Neural cell (in vitro differentiated cells): Measurements from ENCODE around the gene KLC1. TPM values are rescaled to one million over a fixed set of nuclear protein-coding genes. Genes with fewer than 3 reads are reported as not detected.

ENCODE experiments used
- H2AFZ ChIP-seq: fragments of 200-600, 300-800 bp; sonication (generic), shearing (Covaris generic); 2 replicates; pipeline ENCODE4 v1.6.0; 2014; ENCODE audit warnings: low read depth, mild to moderate bottlenecking, antibody characterized with exemption, low read length, moderate library complexity
- H3F3A ChIP-seq: fragments of 200-600 bp; shearing (Covaris generic); 2 replicates; pipeline ENCODE4 v1.6.1; 2016; ENCODE audit warnings: mild to moderate bottlenecking, moderate library complexity, mixed read lengths, antibody characterized with exemption, low read length; ENCODE audit not compliant: insufficient read depth, poor library complexity, severe bottlenecking
- H3K27ac ChIP-seq: fragments of 200-600, 300-800 bp; sonication (generic), shearing (Covaris generic); 2 replicates; pipeline ENCODE4 v1.5.1; 2014; ENCODE audit warnings: mild to moderate bottlenecking, low read length, moderate library complexity
- H3K27me3 ChIP-seq: fragments of 300-800, 200-600 bp; sonication (generic), shearing (Covaris generic); 2 replicates; pipeline ENCODE4 v1.6.0; 2014; ENCODE audit warnings: mild to moderate bottlenecking, low read depth, low read length, moderate library complexity; ENCODE audit not compliant: insufficient read depth
- H3K36me3 ChIP-seq: fragments of 300-800, 200-600 bp; sonication (generic), shearing (Covaris generic); 2 replicates; pipeline ENCODE4 v1.5.1; 2014; ENCODE audit warnings: mild to moderate bottlenecking, antibody characterized with exemption, low read length, moderate library complexity; ENCODE audit not compliant: insufficient read depth
- H3K4me2 ChIP-seq: fragments of 300-800, 200-600 bp; sonication (generic), shearing (Covaris generic); 2 replicates; pipeline ENCODE4 v1.6.0; 2014; ENCODE audit warnings: mild to moderate bottlenecking, low read length
- H3K4me3 ChIP-seq: fragments of 300-800, 200-600 bp; sonication (generic), shearing (Covaris generic); 2 replicates; pipeline ENCODE4 v1.5.1; 2014; ENCODE audit warnings: mild to moderate bottlenecking, low read length, moderate library complexity
- H3K79me2 ChIP-seq: fragments of 200-600 bp; shearing (Covaris generic); replicated peaks from 2 replicates; pipeline ENCODE4 v1.6.0; 2014; ENCODE audit warnings: mild to moderate bottlenecking, low read length, moderate library complexity; ENCODE audit not compliant: insufficient read depth
- H3K9ac ChIP-seq: fragments of 300-800, 200-600 bp; sonication (generic), shearing (Covaris generic); 2 replicates; pipeline ENCODE4 v1.6.1; 2016; ENCODE audit warnings: mild to moderate bottlenecking, low read length, mixed read lengths
- H3K9me2 ChIP-seq: fragments of 200-600 bp; shearing (Covaris generic); 2 replicates; pipeline ENCODE4 v1.6.1; 2016; ENCODE audit warnings: mild to moderate bottlenecking, low read length, mixed read lengths; ENCODE audit not compliant: insufficient read depth
- H3K9me3 ChIP-seq: fragments of 200-600, 300-800 bp; sonication (generic), shearing (Covaris generic); 2 replicates; pipeline ENCODE4 v1.6.1; 2016; ENCODE audit warnings: mild to moderate bottlenecking, mixed run types, low read length, moderate library complexity, mixed read lengths
- H4K20me1 ChIP-seq: fragments of 200-600 bp; shearing (Covaris generic); 2 replicates; pipeline ENCODE4 v1.6.1; 2016; ENCODE audit warnings: mild to moderate bottlenecking, mixed run types; ENCODE audit not compliant: insufficient read depth
- EP300 ChIP-seq: fragments of 450-650 bp; conservative IDR thresholded peaks from 2 replicates; pipeline ENCODE4 v1.6.1; 2014; ENCODE audit warnings: antibody characterized with exemption, mild to moderate bottlenecking, moderate library complexity; ENCODE audit not compliant: poor library complexity, severe bottlenecking
- EZH2 ChIP-seq: fragments of 200-600, 300-800 bp; shearing (Covaris generic), sonication (generic); IDR thresholded peaks from 2 replicates; pipeline ENCODE4 v1.6.1; 2014; ENCODE audit warnings: antibody characterized with exemption, low read length, borderline replicate concordance, mild to moderate bottlenecking; ENCODE audit not compliant: insufficient read depth, poor library complexity, severe bottlenecking
- MXI1 ChIP-seq: fragments of 450-650 bp; conservative IDR thresholded peaks from 2 replicates; pipeline ENCODE4 v1.6.1; 2014; ENCODE audit warnings: antibody characterized with exemption, mild to moderate bottlenecking; ENCODE audit not compliant: poor library complexity, severe bottlenecking
- POLR2AphosphoS5 ChIP-seq: IDR thresholded peaks from 2 replicates; pipeline ENCODE4 v1.6.1; 2012
- RAD21 ChIP-seq: fragments of 450-650 bp; conservative IDR thresholded peaks from 2 replicates; pipeline ENCODE4 v1.6.1; 2014; ENCODE audit warnings: antibody characterized with exemption, mild to moderate bottlenecking, moderate library complexity
- SMC3 ChIP-seq: fragments of 450-650 bp; conservative IDR thresholded peaks from 2 replicates; pipeline ENCODE4 v1.6.1; 2014; ENCODE audit warnings: antibody characterized with exemption, mild to moderate bottlenecking, moderate library complexity; ENCODE audit not compliant: poor library complexity
- TAF1 ChIP-seq: IDR thresholded peaks from 2 replicates; pipeline ENCODE4 v1.6.1; 2012; ENCODE audit warnings: low read depth
- polyA plus RNA-seq: library from polyadenylated mRNA; depleted of rRNA; stranded (reverse); fragments of >200 nt; gene quantifications from 2 replicates; pipeline ENCODE4 v1.2.3, GENCODE V29; 2014
- TF ChIP-seq, protein P1 (sequence below): fragments of 450-650 bp; IDR thresholded peaks from 2 replicates; pipeline ENCODE4 v1.5.1; 2014; ENCODE audit warnings: antibody characterized with exemption, mild to moderate bottlenecking, moderate library complexity; ENCODE audit not compliant: poor library complexity, severe bottlenecking
- TF ChIP-seq, protein P2 (sequence below): IDR thresholded peaks from 2 replicates; pipeline ENCODE4 v1.6.1; 2012; ENCODE audit warnings: borderline replicate concordance

KLC1 gene
- polyA plus RNA-seq, 1 donor from 2014 or later = 1,272 TPM

DNA sequence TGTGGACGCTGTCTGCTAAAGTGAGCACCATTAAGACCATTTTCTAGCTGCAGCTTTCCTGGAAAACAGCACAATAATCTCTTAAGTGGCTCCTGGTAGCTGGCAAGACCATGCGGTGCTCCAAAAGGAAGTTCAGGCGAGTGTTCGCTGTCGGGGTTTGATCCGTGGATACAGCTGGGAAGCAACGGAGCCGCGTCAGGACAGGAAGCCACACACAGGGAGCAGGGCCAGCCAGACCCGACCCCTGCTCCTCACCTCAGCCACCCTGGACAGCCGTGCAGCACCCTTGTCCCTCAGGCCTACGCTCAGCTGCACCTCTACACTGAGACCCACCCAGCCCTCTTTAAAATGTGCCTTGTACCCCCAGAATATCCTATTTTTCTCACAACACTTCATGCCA is 106.0 kb downstream of the KLC1 start:
- Histone ChIP-seq H3K9me2 (no peaks in the 10 kb centered on the region), H2AFZ (no peak overlapping the region), H4K20me1 (no peaks in the 10 kb centered on the region), H3K27ac (no peak overlapping the region), H3F3A (no peaks in the 10 kb centered on the region), H3K9me3 (no peaks in the 10 kb centered on the region), H3K27me3 (no peaks in the 10 kb centered on the region), H3K36me3 (no peaks in the 10 kb centered on the region), H3K79me2 (no peaks in the 10 kb centered on the region), H3K4me3 (no peak overlapping the region), H3K9ac (no peak overlapping the region), H3K4me2 (no peak overlapping the region)
- TF ChIP-seq RAD21 (no peak), TAF1 (no peak)

DNA sequence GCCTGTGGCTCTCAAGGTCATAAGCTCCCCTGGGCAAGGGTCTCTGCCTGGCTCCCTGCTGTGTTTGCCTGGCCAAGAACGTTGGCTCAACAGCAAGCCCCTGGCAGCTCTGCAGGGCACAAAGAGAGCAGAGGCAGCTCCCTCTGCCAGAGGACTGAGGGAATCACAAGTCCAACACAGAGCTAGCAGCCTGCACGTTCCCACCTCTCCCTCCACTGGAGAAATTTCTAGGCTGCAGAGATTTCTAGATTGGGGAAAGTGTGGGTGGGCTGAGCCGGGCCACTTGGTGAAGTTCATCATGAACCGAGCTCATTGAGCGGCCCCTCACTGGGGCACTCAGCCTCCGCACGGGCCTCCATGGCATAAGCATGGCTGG is 106.4 kb downstream of the KLC1 start:
- Histone ChIP-seq H3K9ac (no peak overlapping the region), H3K27ac (no peak overlapping the region)

More for the DNA sequence above, 106.4 kb downstream of the KLC1 start:
- Histone ChIP-seq H3K27me3 (no peaks in the 10 kb centered on the region), H3K9me3 (no peaks in the 10 kb centered on the region), H3K4me2 (no peak overlapping the region), H2AFZ (no peak overlapping the region), H3K36me3 (no peaks in the 10 kb centered on the region), H3K9me2 (no peaks in the 10 kb centered on the region), H3K79me2 (no peaks in the 10 kb centered on the region), H4K20me1 (no peaks in the 10 kb centered on the region), H3K4me3 (no peak overlapping the region), H3F3A (no peaks in the 10 kb centered on the region)
- TF ChIP-seq EP300 (no peak), MXI1 (no peak), POLR2AphosphoS5 (no peak), SMC3 (no peak), RAD21 (no peak), TAF1 (no peak), EZH2 (no peak)
- TF ChIP-seq, protein P1, sequence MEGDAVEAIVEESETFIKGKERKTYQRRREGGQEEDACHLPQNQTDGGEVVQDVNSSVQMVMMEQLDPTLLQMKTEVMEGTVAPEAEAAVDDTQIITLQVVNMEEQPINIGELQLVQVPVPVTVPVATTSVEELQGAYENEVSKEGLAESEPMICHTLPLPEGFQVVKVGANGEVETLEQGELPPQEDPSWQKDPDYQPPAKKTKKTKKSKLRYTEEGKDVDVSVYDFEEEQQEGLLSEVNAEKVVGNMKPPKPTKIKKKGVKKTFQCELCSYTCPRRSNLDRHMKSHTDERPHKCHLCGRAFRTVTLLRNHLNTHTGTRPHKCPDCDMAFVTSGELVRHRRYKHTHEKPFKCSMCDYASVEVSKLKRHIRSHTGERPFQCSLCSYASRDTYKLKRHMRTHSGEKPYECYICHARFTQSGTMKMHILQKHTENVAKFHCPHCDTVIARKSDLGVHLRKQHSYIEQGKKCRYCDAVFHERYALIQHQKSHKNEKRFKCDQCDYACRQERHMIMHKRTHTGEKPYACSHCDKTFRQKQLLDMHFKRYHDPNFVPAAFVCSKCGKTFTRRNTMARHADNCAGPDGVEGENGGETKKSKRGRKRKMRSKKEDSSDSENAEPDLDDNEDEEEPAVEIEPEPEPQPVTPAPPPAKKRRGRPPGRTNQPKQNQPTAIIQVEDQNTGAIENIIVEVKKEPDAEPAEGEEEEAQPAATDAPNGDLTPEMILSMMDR = no peak
- TF ChIP-seq, protein P2, sequence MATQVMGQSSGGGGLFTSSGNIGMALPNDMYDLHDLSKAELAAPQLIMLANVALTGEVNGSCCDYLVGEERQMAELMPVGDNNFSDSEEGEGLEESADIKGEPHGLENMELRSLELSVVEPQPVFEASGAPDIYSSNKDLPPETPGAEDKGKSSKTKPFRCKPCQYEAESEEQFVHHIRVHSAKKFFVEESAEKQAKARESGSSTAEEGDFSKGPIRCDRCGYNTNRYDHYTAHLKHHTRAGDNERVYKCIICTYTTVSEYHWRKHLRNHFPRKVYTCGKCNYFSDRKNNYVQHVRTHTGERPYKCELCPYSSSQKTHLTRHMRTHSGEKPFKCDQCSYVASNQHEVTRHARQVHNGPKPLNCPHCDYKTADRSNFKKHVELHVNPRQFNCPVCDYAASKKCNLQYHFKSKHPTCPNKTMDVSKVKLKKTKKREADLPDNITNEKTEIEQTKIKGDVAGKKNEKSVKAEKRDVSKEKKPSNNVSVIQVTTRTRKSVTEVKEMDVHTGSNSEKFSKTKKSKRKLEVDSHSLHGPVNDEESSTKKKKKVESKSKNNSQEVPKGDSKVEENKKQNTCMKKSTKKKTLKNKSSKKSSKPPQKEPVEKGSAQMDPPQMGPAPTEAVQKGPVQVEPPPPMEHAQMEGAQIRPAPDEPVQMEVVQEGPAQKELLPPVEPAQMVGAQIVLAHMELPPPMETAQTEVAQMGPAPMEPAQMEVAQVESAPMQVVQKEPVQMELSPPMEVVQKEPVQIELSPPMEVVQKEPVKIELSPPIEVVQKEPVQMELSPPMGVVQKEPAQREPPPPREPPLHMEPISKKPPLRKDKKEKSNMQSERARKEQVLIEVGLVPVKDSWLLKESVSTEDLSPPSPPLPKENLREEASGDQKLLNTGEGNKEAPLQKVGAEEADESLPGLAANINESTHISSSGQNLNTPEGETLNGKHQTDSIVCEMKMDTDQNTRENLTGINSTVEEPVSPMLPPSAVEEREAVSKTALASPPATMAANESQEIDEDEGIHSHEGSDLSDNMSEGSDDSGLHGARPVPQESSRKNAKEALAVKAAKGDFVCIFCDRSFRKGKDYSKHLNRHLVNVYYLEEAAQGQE = no peak
